GM21737 (cell line): ENCODE measurements around the gene ARHGAP21.
"Not testable (repeated sequence)": the region's sequence is repeated elsewhere in the genome, so short reads cannot be mapped to it uniquely, and the experiment has no call there.

Experiments
- ATAC-seq: cut with Tn5 transposase; IDR thresholded peaks from one replicate; pipeline ENCODE4 v1.9.1; 2021; ENCODE audit warnings: mild to moderate bottlenecking, moderate library complexity; ENCODE audit not compliant: unreplicated experiment

ARHGAP21 gene

DNA sequence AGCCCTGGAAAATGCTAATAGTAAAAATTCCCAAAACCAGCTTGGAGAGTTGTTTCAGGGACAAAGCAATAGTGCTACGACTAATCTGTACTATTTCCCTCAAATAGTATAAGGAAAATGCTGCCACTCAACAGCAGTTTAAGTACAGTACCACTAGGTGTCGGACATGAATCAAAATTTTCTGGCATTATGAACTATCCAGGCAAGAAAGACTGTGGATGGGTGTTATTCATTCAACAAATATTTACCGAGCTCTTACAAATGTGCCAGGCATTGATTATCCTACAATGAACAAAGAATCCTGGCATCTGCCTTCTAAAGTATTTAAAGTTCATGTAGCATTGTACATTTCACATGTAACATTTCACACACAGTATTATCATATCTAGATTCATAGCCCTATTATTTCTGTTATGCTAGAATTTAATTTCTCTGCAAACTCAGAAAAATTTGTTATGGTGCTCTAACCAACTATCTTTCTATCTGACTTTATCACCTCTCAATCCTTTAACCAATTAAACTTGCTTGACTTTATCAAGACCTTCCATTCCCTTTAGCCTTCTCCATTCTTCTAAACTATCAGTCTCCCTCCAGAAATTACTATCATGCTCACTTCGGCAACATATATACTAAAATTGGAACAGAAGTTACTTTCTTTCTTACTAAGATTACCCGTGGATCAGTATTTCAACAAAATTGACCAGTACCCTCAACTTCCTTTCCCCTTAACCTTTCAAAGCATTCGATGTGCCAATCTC lies 80.6 kb downstream of the ARHGAP21 start:
- ATAC-seq = peak; percentile 85

DNA sequence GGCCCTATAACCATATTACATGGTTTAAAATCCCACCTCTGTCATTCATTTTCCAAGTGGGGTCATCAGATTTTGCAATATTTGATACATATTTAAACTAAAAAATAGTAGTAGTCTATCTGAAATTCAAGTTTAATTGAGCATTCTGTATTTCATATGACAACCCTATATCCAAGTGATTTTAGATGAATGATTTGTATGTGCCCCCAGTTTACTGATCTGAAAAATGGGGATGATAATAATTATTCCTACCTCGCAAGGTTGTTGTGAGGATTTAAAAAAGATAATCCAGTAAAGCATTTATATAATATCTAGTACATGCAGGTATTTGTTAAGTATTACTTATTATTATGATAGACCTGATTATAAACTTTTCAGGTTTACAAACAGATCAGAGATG lies 84.6 kb downstream of the ARHGAP21 start:
- ATAC-seq = no peak

DNA sequence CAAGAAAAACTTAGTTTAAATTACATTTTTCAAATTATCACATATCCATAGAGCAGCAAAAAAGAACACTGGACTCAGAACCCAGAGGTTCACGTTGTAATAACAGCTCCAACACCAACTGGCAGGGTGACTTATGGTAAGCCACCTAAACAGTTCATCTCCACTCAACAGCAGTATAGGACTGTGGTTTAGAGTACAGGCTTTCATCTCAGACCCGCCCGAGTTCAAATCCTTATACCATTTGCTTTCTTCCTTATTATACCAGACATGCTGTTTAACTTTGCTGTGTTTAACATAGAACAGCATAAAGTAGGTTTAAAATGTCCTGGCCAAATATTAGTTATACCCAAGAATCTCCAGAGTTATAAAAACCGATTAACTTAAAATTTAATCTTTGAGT lies 97.9 kb downstream of the ARHGAP21 start:
- ATAC-seq = no peak

DNA sequence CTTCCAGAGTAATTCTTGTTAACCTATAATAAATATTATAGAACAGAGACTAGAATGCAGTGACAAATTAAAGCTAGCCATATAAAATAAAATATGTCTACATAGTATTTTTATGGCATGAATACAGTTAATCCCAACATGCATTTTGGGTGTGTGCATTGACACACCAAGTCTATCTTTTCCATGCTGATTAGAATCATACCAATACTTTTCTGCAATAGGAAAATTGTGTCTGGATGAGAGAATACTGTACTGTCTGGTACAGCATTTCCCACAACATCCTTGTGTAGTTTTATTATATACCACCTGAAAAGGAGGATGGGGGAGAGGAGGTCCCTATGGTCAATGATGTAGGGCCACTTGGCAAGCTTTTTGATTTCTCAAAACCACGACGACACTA lies 100.3 kb downstream of the ARHGAP21 start:
- ATAC-seq = no peak

DNA sequence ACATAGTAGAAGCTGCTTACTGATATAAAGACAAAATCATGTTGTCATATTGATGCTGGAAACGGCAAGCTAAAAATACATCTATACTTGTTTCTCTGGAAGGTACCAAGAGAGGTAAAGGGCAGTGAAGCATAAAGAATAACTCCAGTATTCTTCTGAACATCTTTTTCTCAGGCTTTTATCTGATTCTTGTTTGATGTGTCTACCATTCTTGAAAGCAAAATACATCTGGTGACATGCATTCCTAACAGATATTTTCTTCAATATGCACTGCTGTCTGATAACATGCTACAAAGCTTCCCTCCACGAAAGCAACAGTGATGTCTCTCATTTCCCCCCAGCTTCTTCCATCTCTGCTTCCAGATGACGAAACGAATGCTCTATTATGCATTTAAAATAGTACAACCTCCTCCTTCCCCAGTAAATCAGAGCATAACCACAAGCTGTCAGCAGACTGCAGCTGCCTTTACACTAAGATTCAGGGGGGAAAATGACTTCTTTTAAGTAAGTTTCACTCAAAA lies 100.8 kb downstream of the ARHGAP21 start:
- ATAC-seq = no peak

DNA sequence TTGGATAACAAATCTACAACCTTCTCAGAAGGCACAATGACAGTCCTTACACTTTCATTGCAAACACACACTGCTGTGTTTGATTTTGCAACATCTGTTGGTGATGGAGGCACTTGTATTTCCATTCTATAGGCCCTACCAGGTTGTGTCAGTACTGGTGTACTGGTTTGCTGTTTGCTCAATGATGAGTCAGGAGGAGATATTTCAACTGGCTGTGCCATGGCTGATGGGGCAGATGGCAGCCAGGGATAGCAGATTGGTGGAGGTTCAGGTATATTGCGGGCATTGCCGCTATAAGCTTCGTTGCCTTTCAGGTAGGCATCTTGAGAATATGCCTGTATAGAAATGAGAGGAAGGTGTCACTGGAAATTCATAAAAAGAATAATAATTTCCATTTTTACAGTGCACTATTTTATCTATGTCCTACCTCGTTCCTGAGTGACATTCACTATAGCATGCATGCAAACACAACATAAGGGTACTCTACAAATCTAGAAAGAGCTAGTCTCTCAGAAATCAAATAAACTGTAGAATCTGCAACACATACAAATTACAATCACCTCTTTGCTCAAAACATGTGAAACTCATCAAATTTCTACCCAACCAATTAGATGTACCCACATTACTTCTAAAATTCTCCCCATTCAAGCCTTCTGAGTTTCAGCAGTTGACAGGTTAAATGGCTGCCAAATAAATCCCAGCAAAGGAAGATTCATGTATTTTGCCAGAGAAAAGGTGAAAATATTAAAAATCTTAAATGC lies 102.5 kb downstream of the ARHGAP21 start:
- ATAC-seq = not testable (repeated sequence)

DNA sequence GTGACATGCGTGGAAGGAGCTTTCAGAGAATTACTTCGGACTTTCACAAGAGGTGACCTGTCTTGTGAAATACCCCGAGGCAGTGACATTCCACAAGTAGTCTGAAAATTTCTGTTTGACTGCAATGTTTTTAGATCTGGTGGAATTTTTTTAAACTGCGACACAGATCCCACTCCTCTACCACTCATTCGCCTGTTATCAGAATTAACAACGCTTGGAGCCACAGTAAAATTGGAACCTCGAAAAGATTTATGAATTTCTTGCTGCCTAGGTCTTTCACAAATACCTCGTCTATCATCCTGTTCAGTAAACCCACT lies 103.7 kb downstream of the ARHGAP21 start:
- ATAC-seq = not testable (repeated sequence)

DNA sequence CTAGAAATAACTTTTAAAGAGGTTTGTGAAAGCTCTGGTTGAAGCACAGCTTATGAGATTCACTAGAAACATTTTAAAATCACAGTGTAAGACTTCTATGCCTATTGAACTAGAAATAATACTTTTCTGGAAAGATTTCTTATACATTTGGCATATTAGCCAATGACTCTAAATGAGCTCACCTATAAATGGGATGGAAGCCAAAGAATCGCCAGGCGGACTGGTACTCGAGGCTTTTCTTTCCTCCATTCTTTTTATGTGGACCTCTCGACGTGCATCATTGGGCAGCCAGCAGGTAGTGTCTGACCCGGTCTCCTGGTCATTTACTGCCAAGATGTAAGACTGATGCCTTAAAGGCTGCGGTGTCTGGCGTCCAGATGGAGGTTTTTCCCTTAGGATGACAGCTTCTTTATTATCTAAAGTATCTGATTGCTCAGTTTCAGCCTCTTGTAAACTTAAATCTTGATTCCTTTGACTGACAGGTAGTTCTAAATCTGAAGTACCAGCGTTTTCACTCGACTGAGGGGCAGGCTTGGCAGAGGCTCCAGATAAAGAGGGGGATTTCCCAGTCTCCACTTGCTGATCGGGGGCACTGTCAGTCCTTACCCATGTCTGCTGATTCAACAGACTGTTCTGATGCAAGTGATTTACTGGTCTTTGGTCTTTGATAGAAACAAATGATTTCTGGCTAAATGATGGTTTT lies 104.2 kb downstream of the ARHGAP21 start:
- ATAC-seq = not testable (repeated sequence)

DNA sequence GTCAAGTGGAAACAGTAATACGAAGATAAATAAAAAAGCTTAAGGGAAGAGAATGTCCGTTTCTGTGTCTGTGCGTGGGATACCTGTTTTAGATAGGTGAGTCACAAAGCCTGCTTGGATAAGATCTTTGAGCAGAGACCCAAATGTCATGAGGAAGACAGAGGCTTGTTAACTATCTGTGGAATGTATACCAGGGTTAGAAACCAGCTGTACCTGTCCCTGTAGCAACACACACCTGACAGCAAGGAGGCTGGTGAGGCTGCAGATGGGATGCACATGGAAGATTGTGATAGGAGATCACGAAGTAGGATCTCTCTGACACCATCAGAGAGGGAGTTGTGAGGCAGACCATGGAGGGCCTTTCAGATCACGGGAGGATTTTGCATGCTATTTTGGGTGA lies 105.3 kb downstream of the ARHGAP21 start:
- ATAC-seq = no peak

DNA sequence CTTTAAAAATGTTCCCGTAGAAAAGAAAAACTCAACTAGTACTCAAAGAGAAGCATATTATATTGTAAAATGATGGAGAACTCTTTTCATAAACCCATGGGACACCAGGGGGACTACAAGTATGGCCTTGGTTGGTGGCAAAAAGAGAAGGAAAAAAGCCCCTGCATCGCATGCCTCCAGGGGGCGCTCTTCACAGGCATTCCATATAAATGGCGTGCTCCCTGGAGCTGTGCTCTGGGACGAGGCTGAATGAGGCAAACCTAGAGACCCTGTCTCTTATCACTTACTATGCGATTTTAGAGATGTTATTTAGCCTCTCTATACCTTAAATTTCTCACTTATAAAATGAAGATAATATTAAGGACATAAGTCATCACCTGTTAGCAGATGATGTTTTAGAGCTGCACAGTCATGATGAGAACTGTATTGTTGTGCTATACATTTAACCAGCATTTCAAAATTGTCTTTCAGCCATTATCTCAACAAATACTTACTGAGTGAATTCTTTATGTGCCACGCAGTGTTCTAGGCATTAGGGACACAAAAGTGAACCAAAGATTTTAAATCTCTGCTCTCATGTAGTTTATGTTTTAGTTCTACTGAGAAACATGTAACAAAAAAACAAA lies 105.8 kb downstream of the ARHGAP21 start:
- no peak for ATAC-seq

DNA sequence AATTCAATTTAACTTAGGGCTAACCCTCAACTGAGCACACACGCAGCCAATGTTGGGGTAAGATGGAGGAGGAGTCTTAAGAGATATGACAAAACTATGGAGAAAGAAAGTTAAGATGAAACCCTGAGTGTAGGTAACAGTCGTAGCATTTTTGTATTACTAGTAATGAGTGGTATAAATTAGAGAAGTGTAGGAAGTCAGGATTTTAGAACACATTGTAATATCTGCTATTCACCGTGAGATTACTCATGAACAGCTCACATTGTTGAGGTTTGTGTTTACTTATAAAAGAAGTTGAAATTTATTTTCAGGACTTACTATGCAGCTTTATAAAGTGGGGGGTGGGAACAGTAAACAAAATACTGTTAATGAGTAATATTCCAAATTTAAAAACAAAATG lies 107.2 kb downstream of the ARHGAP21 start:
- ATAC-seq = no peak

DNA sequence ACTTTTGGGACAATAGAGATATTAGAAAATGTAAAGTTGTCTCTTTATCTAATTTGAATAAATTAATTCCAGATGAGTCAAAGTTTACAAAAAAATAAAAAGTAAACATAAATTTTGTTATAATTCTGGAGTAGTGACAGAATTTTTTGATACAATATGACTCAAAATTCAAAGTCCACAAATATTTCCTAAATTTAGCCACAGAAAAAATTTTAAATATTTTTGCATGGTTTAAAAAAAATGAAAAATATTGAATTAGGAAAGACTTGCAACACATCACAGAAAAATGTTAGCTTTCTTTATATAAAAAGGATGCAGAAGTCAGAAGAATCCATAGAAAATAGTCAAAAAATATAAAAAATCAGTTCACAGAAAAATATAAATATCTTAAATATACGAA lies 117.7 kb downstream of the ARHGAP21 start:
- ATAC-seq = no peak

DNA sequence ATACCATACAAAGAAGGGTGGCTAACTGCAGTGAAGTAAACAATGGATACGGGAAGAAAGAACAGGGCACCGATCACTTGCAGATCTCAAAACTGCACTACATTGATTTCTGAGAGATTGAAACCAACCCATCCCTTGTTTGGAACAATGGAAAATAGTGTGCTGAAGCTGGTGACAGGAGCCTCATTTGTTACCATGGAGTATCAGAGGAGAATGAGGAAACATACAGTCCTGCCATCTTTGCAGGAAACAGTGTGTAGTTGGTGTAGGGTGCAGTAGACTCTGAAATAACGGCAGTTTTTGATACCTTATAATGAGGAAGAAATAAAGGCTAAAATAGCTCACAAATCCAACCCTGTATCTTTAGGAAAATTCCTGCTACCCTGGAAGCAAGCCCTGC lies 118.5 kb downstream of the ARHGAP21 start:
- no peak for ATAC-seq

DNA sequence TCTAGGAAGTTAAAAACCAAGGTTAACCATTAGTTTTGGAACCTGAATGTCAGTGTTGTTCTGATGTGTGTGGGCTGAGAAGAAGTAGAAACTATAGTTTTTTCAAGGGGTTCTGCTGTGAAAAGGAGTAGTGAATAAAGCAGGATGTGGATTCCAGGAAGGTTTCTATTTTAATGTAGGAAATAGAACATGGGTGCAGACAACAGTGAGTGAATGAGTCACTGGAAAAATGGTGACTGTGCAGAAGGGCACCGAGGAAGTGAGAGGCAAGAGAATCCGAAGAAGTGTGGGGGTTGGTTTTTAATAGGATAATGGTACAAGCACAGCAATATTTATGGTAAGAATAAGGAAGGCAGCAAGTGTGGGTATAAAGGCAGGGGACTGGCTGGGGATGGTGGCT lies 120.4 kb downstream of the ARHGAP21 start:
- no peak for ATAC-seq

DNA sequence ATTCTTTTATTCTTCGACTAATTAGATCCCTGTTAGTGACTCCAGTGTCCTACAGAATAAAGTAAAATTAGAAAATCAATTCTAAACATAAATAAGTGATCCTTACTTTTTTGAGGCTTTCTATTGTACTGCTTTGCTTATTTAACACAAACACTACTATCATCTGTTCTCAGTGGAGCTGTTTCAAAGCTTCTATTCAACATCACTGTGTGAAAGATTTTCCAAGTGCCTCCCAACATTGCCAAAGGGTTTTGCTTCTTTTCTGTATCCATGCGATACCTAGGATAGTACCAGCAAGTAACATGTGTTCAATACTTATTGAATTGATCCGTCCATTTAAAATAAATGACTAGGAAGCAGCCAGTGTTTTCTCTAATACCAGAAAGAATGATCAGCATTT lies 125.7 kb downstream of the ARHGAP21 start:
- no peak for ATAC-seq

DNA sequence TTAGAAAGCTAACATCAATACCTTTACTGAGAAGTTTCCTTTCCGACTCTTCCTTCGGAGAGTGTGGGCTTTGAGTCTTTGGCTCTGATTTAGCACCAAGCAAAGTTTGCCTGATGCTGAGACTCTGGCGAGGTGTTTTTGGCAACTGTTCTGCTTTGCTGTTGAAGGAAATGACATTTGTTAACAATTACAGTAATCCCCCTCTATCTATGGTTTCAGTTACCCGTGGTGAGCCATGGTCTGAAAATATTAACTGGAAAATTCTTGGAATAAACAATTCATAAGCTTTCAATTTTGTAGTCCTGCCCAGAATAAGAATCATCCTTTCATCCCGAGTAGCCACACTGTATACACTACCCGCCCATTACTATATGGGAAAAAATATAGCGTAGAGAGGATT lies 126.3 kb downstream of the ARHGAP21 start:
- no peak for ATAC-seq

DNA sequence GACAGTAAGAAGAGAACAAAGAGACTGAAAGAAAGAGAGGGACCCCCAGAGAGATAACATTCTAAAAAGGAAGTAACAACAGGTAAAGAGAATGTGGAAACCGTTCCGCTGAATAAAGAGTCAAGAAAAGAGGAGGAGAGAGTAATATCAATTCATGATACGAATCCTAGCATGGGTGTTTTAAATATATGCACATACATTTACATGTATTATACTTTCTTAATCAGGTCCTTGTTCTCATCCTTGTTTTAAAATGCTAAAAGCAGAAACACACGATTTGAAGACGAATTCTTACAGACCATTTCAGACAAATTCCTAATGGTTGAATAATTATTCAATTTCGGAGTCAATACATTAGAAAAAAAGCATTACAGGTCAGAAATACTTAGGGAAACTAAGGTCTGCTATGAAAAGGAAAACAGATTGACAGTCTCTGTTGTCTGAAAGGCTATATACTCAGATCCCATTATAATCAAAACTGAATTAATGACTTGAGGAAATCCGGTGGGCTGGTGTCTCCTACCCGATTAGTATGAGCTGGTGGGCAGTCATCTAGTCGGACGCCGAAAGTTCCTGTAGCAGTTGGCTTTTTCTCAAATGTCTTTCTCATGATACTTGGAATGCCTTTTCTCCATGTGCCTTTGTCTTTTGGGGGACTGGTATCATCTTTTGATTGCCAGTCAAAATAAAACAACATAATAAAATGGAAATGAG lies 127.3 kb downstream of the ARHGAP21 start:
- no peak for ATAC-seq

DNA sequence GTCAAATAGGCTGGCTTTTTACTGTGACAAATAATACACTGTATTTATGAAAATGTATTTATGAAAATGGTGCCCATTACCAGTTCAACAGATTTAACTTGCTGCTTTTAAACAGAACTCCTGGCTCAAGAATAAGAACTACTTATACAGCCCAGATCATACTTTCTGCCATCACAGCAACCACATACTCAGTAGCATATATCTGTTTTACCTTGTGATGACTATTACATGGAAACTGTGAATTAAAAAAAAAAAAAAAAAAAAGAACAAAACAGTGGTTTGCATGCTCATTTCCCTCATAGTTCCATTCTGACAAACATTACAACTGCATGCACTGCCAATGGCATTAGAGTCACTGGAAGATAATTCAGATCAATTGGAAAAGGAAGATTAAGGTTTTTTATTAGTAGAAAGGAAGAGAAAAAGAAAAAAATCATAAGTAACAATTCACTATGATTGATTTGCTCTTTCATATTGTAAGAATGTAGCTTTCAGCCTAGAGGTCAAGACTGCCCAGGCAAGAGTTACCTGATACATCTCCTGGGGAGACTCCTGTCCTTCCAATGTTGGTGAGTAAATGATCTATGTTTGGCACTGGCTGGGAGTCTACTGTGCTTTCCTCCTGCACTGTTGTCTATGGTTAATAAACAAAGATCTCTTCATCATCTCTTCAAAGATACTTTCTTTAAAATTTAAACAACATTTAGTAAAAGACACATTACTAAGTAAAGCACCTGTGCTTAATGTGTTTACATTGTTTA lies 132.8 kb downstream of the ARHGAP21 start:
- ATAC-seq = no peak

DNA sequence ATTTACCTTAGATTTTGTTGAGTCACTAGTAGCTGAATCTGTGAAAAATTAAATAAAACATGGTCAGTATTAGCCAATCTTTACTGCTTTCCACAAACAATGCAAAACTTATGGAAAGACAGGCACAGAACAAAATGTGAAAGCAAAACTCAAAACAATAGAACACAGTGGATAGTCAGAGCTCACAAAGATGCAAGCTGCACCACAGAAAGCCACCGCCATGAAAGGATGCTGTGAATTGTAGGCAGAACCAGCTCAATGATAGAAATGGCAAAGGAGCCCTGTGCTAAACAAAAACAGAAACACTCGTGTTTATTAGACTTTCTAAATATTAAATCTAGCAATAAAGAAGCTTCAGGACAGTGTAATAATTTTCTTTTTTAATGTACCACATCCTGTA lies 134.4 kb downstream of the ARHGAP21 start:
- ATAC-seq = no peak

DNA sequence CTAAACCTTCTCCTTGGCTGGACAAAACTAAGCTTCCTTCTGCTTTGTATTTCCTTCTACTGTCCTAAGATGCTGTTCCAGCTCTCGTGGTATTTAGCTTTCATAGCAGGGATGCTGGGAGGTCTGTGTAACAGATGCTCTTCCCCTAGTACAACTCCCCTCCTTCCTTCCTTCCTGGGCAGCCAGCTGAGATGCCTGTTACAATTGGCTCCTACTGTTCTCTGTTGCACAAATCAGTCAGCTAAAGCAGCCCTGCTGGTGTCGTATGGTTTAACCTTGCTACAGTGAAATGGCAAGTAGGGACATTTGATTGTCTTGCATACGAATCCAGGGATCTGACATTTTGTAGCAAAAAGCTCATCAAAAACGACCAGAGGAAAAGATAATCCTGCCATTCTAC lies 143.8 kb downstream of the ARHGAP21 start:
- ATAC-seq = no peak
